ENCODE data around the gene MCOLN2. TPM values are rescaled to one million over a fixed set of nuclear protein-coding genes. Genes with fewer than 3 reads are reported as not detected.

MCOLN2 gene
- total RNA-seq, 1 donor from 2014 or later, result 1.0 TPM

DNA sequence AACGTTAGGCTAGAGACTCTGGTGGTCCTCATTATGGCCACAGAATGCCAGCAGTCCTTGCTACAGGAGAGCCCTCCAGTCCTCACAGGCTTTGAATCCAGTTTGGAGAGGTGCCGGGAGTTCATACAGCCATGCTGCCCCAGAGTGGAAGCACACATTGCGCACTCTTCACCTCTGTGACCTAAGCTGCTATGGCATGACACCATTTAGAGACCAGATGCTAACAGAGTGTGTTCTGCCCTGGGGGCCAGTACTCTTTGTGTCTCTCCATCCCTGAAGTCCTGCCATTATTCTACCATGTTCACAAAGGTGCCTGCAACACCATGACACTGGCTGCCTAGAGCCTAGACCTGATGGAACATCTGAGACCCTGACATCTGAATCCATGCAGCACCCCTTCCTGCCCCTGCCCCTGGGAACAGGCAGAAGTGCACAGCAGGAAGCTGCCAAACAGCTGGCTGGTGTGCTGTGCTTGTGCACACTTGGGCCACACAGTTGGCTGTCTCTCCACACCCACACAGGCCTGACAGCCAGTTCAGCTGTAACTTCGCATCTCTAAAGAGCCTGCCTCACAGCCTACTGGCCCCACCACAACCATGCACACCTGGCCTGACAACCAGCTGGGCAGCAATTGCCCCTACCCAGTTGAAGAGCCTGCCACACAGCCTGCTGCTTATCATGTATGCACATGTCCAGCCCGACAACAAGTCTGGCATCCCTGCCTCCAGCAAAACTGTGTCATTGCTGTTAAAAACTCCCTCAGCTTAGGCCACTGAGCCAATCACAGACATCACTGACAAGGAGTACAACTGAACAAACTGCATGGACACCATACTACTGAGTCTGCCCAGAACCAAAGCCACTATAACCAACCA lies 49.1 kb downstream of the MCOLN2 start:
- H3K4me3 Mint-ChIP-seq, result no peak overlapping the region
- TF ChIP-seq, protein P1, sequence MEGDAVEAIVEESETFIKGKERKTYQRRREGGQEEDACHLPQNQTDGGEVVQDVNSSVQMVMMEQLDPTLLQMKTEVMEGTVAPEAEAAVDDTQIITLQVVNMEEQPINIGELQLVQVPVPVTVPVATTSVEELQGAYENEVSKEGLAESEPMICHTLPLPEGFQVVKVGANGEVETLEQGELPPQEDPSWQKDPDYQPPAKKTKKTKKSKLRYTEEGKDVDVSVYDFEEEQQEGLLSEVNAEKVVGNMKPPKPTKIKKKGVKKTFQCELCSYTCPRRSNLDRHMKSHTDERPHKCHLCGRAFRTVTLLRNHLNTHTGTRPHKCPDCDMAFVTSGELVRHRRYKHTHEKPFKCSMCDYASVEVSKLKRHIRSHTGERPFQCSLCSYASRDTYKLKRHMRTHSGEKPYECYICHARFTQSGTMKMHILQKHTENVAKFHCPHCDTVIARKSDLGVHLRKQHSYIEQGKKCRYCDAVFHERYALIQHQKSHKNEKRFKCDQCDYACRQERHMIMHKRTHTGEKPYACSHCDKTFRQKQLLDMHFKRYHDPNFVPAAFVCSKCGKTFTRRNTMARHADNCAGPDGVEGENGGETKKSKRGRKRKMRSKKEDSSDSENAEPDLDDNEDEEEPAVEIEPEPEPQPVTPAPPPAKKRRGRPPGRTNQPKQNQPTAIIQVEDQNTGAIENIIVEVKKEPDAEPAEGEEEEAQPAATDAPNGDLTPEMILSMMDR (conservative IDR thresholded peaks at IDR 0.05), result no peak
- H3K36me3 Mint-ChIP-seq (ENCODE audit: low read depth), result no peaks in the 10 kb centered on the region
- peaks cover 3% of the 10 kb centered on the region for H3K9me3 Mint-ChIP-seq
- H3K4me1 Mint-ChIP-seq, result peaks cover 7% of the 10 kb centered on the region
- H3K27ac Mint-ChIP-seq (ENCODE audit: unreplicated experiment), result no peak overlapping the region
- no peak for DNase-seq (ENCODE audit: low read depth, low spot score)
- peaks cover 8% of the 10 kb centered on the region for H3K27me3 Mint-ChIP-seq (ENCODE audit: low read depth)

GRCh38 chr1:84946631-84947030 lies 50.3 kb downstream of the MCOLN2 start:
- Mint-ChIP-seq H3K27me3 (ENCODE audit: low read depth) (peaks cover 18% of the 10 kb centered on the region), H3K36me3 (ENCODE audit: low read depth) (no peaks in the 10 kb centered on the region), H3K4me1 (peaks cover 7% of the 10 kb centered on the region), H3K4me3 (no peak overlapping the region), H3K9me3 (peaks cover 3% of the 10 kb centered on the region), H3K27ac (ENCODE audit: unreplicated experiment) (no peak overlapping the region)
- TF ChIP-seq, protein P1 (conservative IDR thresholded peaks at IDR 0.05), result no peak
- no peak for DNase-seq (ENCODE audit: low read depth, low spot score)

DNA sequence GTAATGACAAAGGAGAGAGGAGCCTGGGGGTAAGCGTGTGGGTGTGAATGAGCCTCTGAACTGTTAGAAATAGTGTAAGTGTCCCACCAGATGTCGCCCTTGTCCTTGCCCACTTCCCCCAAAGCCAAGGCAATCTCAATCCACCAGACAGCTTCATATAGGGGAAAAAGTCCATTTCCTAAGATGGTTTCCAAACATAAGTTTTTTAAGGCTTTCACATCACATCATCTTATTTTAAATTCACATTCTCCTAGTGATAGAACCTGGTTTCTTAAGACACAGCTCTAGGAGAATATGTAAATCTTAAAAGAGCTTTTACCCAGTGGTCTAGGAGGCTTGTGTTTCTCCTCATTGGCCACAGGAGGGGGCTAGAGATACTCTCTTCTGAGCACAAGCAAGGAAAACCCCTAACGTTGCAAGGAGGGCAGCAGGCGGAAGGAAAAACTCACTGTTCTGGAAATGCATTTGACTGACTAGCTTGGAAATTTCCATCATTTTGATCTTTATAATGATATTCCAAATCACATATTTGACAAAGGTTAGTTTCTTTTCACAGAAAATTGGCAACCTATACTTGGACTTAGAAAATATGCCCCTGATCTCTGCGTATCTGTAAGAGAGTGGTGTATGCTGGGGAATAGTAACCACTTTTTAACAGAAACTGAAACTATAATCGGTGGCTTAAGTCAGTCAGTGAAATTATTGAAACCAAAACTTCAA lies 52.0 kb downstream of the MCOLN2 start:
- H3K27me3 Mint-ChIP-seq (ENCODE audit: low read depth), result peaks cover 24% of the 10 kb centered on the region
- H3K4me1 Mint-ChIP-seq, result peaks cover 7% of the 10 kb centered on the region
- H3K9me3 Mint-ChIP-seq, result peaks cover 3% of the 10 kb centered on the region
- no peaks in the 10 kb centered on the region for H3K36me3 Mint-ChIP-seq (ENCODE audit: low read depth)
- TF ChIP-seq, protein P1 (conservative IDR thresholded peaks at IDR 0.05), result peak; percentile 97
- H3K4me3 Mint-ChIP-seq, result no peak overlapping the region
- H3K27ac Mint-ChIP-seq (ENCODE audit: unreplicated experiment), result no peak overlapping the region
- DNase-seq (ENCODE audit: low read depth, low spot score), result peak; percentile 72

- TF ChIP-seq, protein P1 (conservative IDR thresholded peaks at IDR 0.05), result no peak
These were observed 55.1 kb downstream of the MCOLN2 start for GRCh38 chr1:84941843-84942242.

DNA sequence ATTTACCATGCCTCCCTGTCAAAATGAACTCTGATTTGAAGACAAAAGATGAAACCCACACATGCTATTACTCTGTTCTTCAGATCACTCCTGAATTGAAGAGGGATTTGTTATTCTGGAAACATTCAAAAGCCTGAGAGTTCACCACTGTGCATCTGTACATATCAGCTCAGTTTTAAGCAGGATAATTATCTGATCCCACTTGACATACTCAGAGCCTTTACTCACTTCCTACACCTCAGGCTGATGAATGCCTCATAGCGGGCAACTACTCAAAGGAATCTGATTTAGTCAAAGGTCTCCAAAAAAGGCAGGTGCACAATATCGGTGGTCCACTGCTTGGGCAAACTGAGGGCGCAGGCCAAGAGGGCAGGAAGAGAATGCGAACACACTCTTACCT lies 56.4 kb downstream of the MCOLN2 start:
- Mint-ChIP-seq H3K27me3 (ENCODE audit: low read depth) (peaks cover 24% of the 10 kb centered on the region), H3K4me1 (peaks cover 15% of the 10 kb centered on the region), H3K36me3 (ENCODE audit: low read depth) (no peaks in the 10 kb centered on the region), H3K27ac (ENCODE audit: unreplicated experiment) (no peak overlapping the region), H3K9me3 (no peaks in the 10 kb centered on the region), H3K4me3 (no peak overlapping the region)
- DNase-seq (ENCODE audit: low read depth, low spot score), result no peak
- TF ChIP-seq, protein P1 (conservative IDR thresholded peaks at IDR 0.05), result no peak

More at GRCh38 chr1:84941843-84942242, 55.1 kb downstream of the MCOLN2 start:
- Mint-ChIP-seq H3K4me3 (no peak overlapping the region), H3K27me3 (ENCODE audit: low read depth) (peaks cover 24% of the 10 kb centered on the region), H3K9me3 (no peaks in the 10 kb centered on the region), H3K27ac (ENCODE audit: unreplicated experiment) (no peak overlapping the region), H3K4me1 (peaks cover 15% of the 10 kb centered on the region), H3K36me3 (ENCODE audit: low read depth) (no peaks in the 10 kb centered on the region)
- no peak for DNase-seq (ENCODE audit: low read depth, low spot score)

Data from neural crest cell (in vitro differentiated cells).